Activated CD4-positive, alpha-beta T cell treated with anti-CD3 and anti-CD28 coated beads for 36 hours (primary cell): ENCODE data around the gene KCNJ1. TPM values are rescaled to one million over a fixed set of nuclear protein-coding genes. Genes with fewer than 3 reads are reported as not detected.

ENCODE experiments used
- ATAC-seq: fragments of 200-7000 bp; cut with Tn5 transposase; one replicate; pipeline ENCODE4 v1.10.0; 2021; ENCODE audit warnings: mild to moderate bottlenecking, moderate library complexity
- CTCF ChIA-PET: fragments of 350-600 bp; sonication (Branson Sonifier 250); formaldehyde crosslinking; loops from one replicate; lab custom pipeline; 2021; ENCODE audit warnings: antibody characterized with exemption; lab: Charles Lee
- POLR2A ChIA-PET: fragments of 350-600 bp; sonication (Branson Sonifier 250); formaldehyde crosslinking; loops from one replicate; lab custom pipeline; 2021; ENCODE audit warnings: antibody characterized with exemption, inconsistent platforms; lab: Charles Lee
- DNase-seq: peaks from one replicate; pipeline ENCODE4 v3.0.0-alpha.2; 2020
- H3K27ac Mint-ChIP-seq: one replicate; pipeline ENCODE4 v1.8.0; 2021; ENCODE audit warnings: mixed read lengths
- H3K27me3 Mint-ChIP-seq: one replicate; pipeline ENCODE4 v1.8.0; 2021; ENCODE audit warnings: mixed read lengths
- H3K36me3 Mint-ChIP-seq: one replicate; pipeline ENCODE4 v1.8.0; 2021; ENCODE audit warnings: low read depth, mixed read lengths
- H3K4me1 Mint-ChIP-seq: one replicate; pipeline ENCODE4 v1.8.0; 2021; ENCODE audit warnings: mixed read lengths
- H3K4me3 Mint-ChIP-seq: one replicate; pipeline ENCODE4 v1.8.0; 2021; ENCODE audit warnings: mild to moderate bottlenecking, moderate library complexity, mixed read lengths
- H3K9me3 Mint-ChIP-seq: one replicate; pipeline ENCODE4 v1.8.0; 2021; ENCODE audit warnings: low read depth, mixed read lengths
- intact Hi-C, 2 experiments: fragments of 100-400 bp; cut with DNase I in 1 of 2; cut with micrococcal nuclease in 1 of 2; formaldehyde crosslinking; loops; one replicate each; pipeline versions ENCODE4 v1.14.2 to v1.15.1; 2022 to 2024; cut with DNase I, micrococcal nuclease
- total RNA-seq, 2 experiments: library from RNA; stranded (reverse); gene quantifications; one replicate each; pipeline ENCODE4 v1.2.3, GENCODE V29; 2021

KCNJ1 gene
- total RNA-seq, 2 experiments from 2014 or later = not detected

- ChIA-PET CTCF (interaction anchor here (1.2 to 1.8 kb wide), 3 partner anchors 703 to 825 kb away, joined by 3 to 5 read pairs (median 3); no protein-coding TSS in a partner anchor), POLR2A (no interaction called here)
- H3K36me3 Mint-ChIP-seq = no peaks in the 10 kb centered on the region
- DNase-seq (no peak), ATAC-seq (no peak)
- no peak overlapping the region for H3K4me3 Mint-ChIP-seq
- intact Hi-C loops = loop anchor here in 1 of 2 experiments (5.0 kb wide), 1 partner anchor 691 kb away; no protein-coding TSS in a partner anchor
- H3K9me3 Mint-ChIP-seq = no peaks in the 10 kb centered on the region
- peaks cover 4% of the 10 kb centered on the region for H3K4me1 Mint-ChIP-seq
- H3K27ac Mint-ChIP-seq = no peak overlapping the region
- H3K27me3 Mint-ChIP-seq = no peaks in the 10 kb centered on the region
Measured at GRCh38 chr11:128862908-128863660, 4.0 kb downstream of the KCNJ1 start.

GRCh38 chr11:128862406-128862805, 4.7 kb downstream of the KCNJ1 start:
- Mint-ChIP-seq H3K9me3 (no peaks in the 10 kb centered on the region), H3K4me3 (no peak overlapping the region), H3K36me3 (no peaks in the 10 kb centered on the region), H3K4me1 (peaks cover 4% of the 10 kb centered on the region), H3K27me3 (no peaks in the 10 kb centered on the region), H3K27ac (no peak overlapping the region)
- ATAC-seq (no peak), DNase-seq (no peak)
- POLR2A ChIA-PET = no interaction called here
- CTCF ChIA-PET = interaction anchor here (1.2 to 2.4 kb wide), 3 partner anchors 14 to 825 kb away, joined by 3 to 11 read pairs (median 3); no protein-coding TSS in a partner anchor
- intact Hi-C loops = loop anchor here in 1 of 2 experiments (5.0 kb wide), 1 partner anchor 690 kb away; no protein-coding TSS in a partner anchor

GRCh38 chr11:128860571-128861361, 6.3 kb downstream of the KCNJ1 start:
- DNase-seq (no peak), ATAC-seq (no peak)
- intact Hi-C loops = loop anchor here (1.0 to 5.0 kb wide), 4 partner anchors 688 to 830 kb away; no protein-coding TSS in a partner anchor
- H3K27me3 Mint-ChIP-seq = no peaks in the 10 kb centered on the region
- H3K4me3 Mint-ChIP-seq = no peak overlapping the region
- no peaks in the 10 kb centered on the region for H3K9me3 Mint-ChIP-seq
- H3K4me1 Mint-ChIP-seq = peaks cover 4% of the 10 kb centered on the region
- H3K27ac Mint-ChIP-seq = no peak overlapping the region
- POLR2A ChIA-PET = no interaction called here
- H3K36me3 Mint-ChIP-seq = no peaks in the 10 kb centered on the region
- CTCF ChIA-PET = interaction anchor here (0.6 to 2.4 kb wide), 12 partner anchors 9 to 709 kb away, joined by 3 to 11 read pairs (median 3); no protein-coding TSS in a partner anchor

DNA sequence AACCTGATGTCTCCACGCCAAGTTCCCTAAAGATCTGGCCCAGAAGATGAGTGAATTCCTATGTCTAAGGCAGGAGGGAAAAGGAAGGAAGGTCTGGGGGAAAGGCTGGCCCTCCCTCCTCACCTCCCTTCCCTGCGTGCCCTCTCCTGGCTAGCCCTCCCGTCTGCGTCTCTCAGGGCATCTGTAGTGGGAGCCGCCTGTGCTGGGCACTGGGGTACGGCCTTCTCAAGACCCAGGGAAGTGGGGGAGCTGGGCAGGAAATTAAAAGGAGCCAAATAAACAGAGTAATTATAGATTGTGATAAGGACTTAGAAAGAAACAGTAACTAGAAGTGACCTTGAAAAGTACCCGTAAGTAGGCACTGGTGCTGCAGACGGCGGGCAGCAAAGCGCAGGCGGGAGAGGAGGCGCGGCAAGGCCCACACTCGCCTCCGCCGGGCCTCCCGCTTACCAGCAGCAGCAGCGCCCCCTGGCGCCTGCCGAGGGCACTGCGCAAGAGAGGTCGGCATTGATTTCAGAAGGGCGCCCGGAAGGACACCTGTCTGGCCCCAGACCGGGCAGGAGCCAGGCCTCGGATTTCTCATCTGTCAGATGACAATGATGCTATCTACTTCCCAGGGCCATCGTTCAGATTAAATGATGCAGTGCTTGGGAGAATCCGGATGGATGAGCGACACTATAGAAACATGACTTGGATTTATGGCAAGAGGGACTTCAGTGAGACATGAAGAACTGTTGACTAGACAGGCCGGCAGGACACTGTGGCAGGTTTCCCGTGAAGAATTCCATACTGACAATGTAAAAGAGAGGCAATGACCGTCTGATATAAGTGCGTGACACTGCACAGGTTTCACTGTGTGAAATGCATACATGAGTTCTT, 7.3 kb downstream of the KCNJ1 start:
- no peaks in the 10 kb centered on the region for H3K9me3 Mint-ChIP-seq
- H3K4me1 Mint-ChIP-seq = peaks cover 4% of the 10 kb centered on the region
- intact Hi-C loops = loop anchor here (1.0 to 10.0 kb wide), 5 partner anchors 688 to 1015 kb away; no protein-coding TSS in a partner anchor
- ChIA-PET POLR2A (no interaction called here), CTCF (interaction anchor here (0.6 to 3.7 kb wide), 18 partner anchors 11 to 828 kb away, joined by 3 to 26 read pairs (median 4); no protein-coding TSS in a partner anchor)
- ATAC-seq (peak; percentile 96), DNase-seq (peak; percentile 89)
- no peaks in the 10 kb centered on the region for H3K27me3 Mint-ChIP-seq
- H3K27ac Mint-ChIP-seq = no peak overlapping the region
- H3K36me3 Mint-ChIP-seq = no peaks in the 10 kb centered on the region
- H3K4me3 Mint-ChIP-seq = no peak overlapping the region

DNA sequence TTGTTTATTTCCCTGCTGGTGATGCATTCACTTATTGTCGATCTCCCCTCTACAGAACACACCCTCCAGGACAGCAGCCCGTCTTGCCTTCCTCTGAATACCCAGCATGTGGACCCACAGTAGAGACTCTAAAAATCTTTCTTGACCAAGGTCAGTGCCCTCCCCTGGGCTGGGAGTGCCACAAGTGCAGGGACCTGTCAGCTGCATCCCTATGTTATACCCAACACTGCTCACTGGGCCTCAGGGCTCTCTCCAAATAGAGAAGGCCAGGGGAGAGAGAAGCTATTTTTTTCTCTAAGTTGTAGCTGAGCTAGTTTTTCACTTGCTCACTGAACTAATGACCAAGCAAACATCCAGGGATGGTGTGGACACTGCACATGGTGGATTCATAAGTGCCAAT, 9.8 kb downstream of the KCNJ1 start:
- ChIA-PET CTCF (interaction anchor here (0.6 to 3.7 kb wide), 5 partner anchors 27 to 699 kb away, joined by 3 to 26 read pairs (median 3); no protein-coding TSS in a partner anchor), POLR2A (interaction anchor here (0.6 kb wide), 1 partner anchor 974 kb away, joined by 3 read pairs; no protein-coding TSS in a partner anchor)
- Mint-ChIP-seq H3K9me3 (no peaks in the 10 kb centered on the region), H3K36me3 (no peaks in the 10 kb centered on the region), H3K4me1 (peaks cover 4% of the 10 kb centered on the region), H3K4me3 (no peak overlapping the region), H3K27me3 (no peaks in the 10 kb centered on the region), H3K27ac (no peak overlapping the region)
- no peak for DNase-seq
- ATAC-seq = no peak
- intact Hi-C loops = loop anchor here in 1 of 2 experiments (10.0 kb wide), 1 partner anchor 1013 kb away; no protein-coding TSS in a partner anchor

DNA sequence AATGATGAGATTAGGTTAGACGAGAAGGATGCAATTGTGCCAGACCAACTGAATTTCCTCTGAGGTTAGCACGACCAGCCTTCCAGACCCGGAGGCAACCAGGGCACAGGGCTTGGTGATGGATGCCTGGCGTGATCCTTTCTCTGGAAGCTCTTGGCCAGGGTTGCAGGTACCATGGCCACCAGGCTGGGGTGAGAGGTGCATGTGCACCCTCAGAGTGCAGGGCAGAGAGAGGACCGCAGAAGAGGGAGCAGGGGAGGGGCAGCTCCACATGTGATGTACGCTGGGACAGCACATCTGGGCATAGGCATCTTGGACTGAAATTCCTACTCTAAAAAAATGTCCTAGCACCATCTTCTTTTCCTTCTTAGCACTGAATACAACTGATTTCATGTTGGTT, 10.9 kb downstream of the KCNJ1 start:
- Mint-ChIP-seq H3K27ac (no peak overlapping the region), H3K27me3 (no peaks in the 10 kb centered on the region), H3K4me3 (no peak overlapping the region), H3K4me1 (peaks cover 4% of the 10 kb centered on the region), H3K36me3 (no peaks in the 10 kb centered on the region), H3K9me3 (no peaks in the 10 kb centered on the region)
- ATAC-seq (no peak), DNase-seq (no peak)
- intact Hi-C loops = loop anchor here in 1 of 2 experiments (10.0 kb wide), 1 partner anchor 1011 kb away; no protein-coding TSS in a partner anchor
- ChIA-PET POLR2A (no interaction called here), CTCF (interaction anchor here (0.6 to 3.7 kb wide), 5 partner anchors 10 to 698 kb away, joined by 3 to 26 read pairs (median 7); no protein-coding TSS in a partner anchor)

- Mint-ChIP-seq H3K9me3 (no peaks in the 10 kb centered on the region), H3K36me3 (no peaks in the 10 kb centered on the region), H3K27ac (no peak overlapping the region), H3K27me3 (no peaks in the 10 kb centered on the region), H3K4me3 (no peak overlapping the region), H3K4me1 (no peaks in the 10 kb centered on the region)
- ATAC-seq (no peak), DNase-seq (no peak)
- CTCF ChIA-PET = interaction anchor here (0.6 to 3.2 kb wide), 5 partner anchors 9 to 684 kb away, joined by 3 to 10 read pairs (median 6); no protein-coding TSS in a partner anchor
- POLR2A ChIA-PET = no interaction called here
- intact Hi-C loops = loop anchor here in 1 of 2 experiments (10.0 kb wide), 1 partner anchor 1010 kb away; no protein-coding TSS in a partner anchor
Measured at GRCh38 chr11:128854841-128855240, 12.3 kb downstream of the KCNJ1 start.

GRCh38 chr11:128853559-128853958, 13.5 kb downstream of the KCNJ1 start:
- Mint-ChIP-seq H3K4me1 (no peaks in the 10 kb centered on the region), H3K36me3 (no peaks in the 10 kb centered on the region), H3K4me3 (no peak overlapping the region), H3K27me3 (no peaks in the 10 kb centered on the region), H3K27ac (no peak overlapping the region), H3K9me3 (no peaks in the 10 kb centered on the region)
- DNase-seq (no peak), ATAC-seq (no peak)
- intact Hi-C loops = loop anchor here in 1 of 2 experiments (10.0 kb wide), 1 partner anchor 1009 kb away; no protein-coding TSS in a partner anchor
- CTCF ChIA-PET = interaction anchor here (0.8 to 3.2 kb wide), 5 partner anchors 8 to 671 kb away, joined by 3 to 7 read pairs (median 3); no protein-coding TSS in a partner anchor
- POLR2A ChIA-PET = interaction anchor here (0.6 kb wide), 1 partner anchor 386 kb away, joined by 5 read pairs; no protein-coding TSS in a partner anchor

DNA sequence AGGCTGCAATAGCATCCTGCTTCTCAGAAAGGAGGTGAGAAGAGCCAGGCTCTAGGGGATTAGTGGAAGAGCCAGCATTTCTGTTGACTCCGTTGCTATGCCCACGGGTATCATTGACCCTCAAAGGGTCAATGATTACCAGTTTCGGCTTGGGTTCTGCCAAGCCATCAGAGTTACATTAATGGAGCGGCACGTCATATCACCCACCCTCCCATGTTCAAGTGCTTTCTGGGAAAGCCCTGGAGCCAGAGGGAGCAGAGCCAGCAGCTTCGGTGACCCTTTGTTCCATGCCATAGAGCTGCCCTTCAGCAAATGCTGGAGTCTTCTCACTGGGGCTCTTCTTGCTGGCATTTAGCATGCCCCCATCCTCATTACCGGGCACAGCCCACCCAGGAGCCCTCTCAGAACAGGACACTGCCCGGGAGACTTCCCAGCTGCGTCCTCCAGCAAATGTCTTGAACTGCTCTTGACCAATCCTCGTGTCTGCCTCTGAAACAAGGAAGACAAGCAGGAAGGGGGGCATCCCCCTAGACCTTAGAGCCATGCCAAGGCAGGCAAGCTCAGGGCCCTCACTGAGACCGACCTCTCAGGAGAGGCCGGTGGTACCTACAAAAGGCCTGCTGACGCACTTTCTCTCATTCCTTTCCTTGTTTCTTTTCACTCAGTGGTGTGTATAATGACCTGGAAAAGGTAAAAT, 14.6 kb downstream of the KCNJ1 start:
- intact Hi-C loops = loop anchor here in 1 of 2 experiments (10.0 kb wide), 1 partner anchor 1008 kb away; no protein-coding TSS in a partner anchor
- CTCF ChIA-PET = interaction anchor here (0.8 to 1.7 kb wide), 8 partner anchors 22 to 695 kb away, joined by 3 to 5 read pairs (median 3); no protein-coding TSS in a partner anchor
- DNase-seq = no peak
- H3K4me1 Mint-ChIP-seq = no peaks in the 10 kb centered on the region
- POLR2A ChIA-PET = no interaction called here
- H3K36me3 Mint-ChIP-seq = no peaks in the 10 kb centered on the region
- no peaks in the 10 kb centered on the region for H3K9me3 Mint-ChIP-seq
- H3K4me3 Mint-ChIP-seq = no peak overlapping the region
- no peaks in the 10 kb centered on the region for H3K27me3 Mint-ChIP-seq
- H3K27ac Mint-ChIP-seq = no peak overlapping the region
- no peak for ATAC-seq
